GM18868 (cell line): Measurements from ENCODE around the gene GPR142.

Experiments
- ATAC-seq: cut with Tn5 transposase; IDR thresholded peaks from one replicate; pipeline ENCODE4 v1.9.1; 2021; ENCODE audit warnings: mild to moderate bottlenecking, moderate library complexity; ENCODE audit not compliant: unreplicated experiment

GPR142 gene, protein sequence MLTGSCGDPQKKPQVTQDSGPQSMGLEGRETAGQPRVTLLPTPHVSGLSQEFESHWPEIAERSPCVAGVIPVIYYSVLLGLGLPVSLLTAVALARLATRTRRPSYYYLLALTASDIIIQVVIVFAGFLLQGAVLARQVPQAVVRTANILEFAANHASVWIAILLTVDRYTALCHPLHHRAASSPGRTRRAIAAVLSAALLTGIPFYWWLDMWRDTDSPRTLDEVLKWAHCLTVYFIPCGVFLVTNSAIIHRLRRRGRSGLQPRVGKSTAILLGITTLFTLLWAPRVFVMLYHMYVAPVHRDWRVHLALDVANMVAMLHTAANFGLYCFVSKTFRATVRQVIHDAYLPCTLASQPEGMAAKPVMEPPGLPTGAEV

DNA sequence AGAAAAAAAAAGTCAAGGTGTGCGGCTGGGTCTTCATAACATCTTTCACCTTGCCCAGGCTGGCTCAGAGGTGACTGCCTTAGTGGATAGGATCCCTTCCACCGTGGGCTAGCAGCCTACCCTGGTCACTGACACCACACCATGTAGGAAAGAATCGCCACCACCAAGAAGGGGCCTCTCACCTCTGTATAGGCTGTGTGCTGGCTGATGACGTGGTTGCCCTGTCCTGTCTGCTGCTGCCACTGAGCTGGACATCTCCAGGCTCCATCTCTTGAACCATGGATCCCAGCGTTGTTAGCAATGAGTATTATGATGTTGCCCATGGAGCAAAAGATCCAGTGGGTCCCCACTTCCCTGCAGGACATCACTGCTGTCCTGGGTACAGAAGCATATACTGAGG is at the start of gene GPR142:
Gene GPR142, plus strand, starts transcription at position 301 of the 400 bp plus-strand sequence. CDS start 2,035 bp downstream, outside the sequence.
- no peak for ATAC-seq

DNA sequence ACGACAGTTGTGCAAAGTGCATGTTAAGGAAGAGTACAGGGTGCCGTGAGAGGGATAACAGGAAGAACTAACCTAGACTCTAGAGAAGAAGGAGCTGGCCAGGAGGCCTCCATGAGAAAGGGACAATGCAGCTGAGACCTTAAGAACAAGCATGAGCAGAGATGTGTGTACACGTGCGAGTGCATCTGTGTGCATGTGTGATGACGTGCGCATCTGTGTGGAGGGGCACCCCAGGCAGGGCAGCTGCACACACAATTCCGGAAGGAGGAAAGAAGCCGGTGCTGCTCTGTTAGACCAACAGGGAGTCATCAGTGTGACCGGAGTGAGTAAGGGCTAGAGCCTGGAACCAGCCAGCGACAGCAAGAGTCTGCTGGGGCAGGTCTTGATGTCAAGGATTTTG is 48.9 kb upstream of the GPR142 start:
- ATAC-seq = no peak

DNA sequence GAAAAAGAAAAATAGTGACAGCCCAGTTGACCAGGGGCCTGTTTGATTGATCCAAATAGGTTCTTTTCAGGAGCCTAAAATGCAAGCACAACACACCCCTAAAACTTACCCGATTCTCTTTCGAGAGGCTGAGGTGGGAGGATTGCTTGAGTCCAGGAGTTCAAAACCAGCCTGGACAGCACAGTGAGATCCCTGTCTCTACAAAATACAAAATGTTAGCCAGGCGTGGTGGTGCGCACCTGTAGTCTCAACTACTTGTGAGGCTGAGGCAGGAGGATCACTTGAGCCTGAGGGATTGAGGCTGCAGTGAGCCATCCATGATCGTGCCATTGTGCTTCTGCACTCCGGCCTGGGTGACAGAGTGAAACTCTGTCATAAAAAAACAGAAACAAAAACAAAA is 42.8 kb upstream of the GPR142 start:
- ATAC-seq = no peak

DNA sequence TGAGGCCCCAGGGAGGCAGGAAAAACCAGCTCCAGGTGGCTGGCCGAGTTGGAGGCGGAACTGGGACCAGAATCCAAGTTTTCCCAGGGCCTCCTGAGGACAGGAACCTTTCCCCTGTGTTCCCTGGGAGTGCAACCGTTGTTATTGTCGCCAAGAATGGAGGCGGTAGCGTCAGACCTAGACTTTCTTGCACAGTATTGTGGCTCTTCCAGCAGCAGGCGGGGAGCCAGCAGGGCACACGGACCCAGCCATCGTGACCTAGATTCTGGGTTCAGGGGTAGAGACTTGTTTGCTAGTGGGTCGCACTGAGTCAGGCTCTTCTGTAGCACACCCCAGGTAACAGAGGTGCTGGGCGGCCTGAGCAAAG is 41.9 kb upstream of the GPR142 start:
- no peak for ATAC-seq

DNA sequence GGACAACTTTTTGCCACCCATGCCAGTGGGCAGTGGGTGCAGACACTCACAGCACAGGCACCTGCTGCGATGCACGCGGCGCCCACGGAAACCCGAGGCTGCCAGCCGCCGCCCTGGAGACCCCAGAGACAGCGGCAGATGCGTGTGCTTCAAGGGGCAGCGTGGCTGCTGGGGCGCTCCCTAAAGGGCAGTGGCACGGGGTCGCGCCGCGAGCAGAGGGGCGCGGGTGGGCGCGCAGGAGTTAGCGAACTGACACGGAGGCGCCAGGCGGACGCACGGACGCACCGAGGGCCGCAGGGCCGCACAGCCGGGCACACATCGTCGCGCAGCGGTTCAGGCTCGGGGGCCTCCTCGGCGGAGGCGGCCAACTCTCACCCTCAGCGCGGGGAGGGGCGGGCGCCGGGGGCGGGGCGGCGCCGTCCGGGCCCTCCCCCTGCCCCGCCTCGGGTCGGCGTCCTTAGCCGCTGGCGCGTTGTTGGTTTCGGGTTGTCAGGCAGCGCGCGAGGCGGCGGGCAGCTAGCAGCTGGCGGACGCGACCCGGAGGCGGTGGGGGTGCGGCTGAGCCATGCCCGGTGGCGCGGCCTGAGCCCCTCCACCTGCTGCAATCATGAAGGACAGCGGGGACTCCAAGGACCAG is 41.4 kb upstream of the GPR142 start, which contains the start of gene KIF19:
Gene KIF19, plus strand, starts transcription at position 484 of the 637 bp plus-strand sequence. Its CDS starts 124 bp downstream, at position 608.
- no peak for ATAC-seq

DNA sequence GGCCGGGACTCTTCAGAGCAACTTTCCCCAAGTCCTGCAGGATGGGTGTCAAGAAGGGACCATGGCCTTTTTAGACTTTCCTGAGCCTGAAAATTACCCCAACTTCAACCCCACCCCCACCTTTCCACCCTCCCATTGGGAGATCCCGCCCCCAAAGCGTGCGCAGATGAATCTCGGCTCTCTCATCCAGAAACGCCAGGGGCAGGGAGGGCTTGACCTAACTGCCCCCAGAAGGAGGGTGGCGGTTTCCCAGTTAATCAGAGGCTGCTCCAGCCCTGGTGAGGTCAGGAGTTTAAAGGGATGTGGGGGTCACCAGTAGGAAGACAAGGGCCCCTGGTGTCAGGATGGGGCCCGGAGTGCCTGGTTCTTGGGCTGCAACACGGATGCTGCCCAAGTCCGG is 40.8 kb upstream of the GPR142 start:
- no peak for ATAC-seq

DNA sequence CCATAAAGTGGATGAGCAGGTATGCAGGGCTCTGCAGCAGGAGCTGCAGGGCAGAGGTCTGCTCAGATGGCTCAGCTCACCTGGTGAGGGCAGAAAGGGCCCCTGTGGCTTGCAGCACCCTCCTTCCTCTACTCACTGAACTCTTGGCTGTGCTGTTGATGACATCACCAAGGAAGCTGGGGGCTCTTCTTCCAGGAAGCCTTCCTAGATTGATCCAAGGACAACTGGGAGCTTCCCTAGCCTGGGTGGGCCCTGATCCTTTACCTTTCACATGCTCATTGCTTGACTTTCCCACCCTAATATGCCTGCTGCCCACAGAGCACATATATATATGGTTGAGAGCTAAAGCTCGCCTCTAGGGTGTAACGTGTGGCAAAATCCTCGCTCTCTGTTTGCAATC is 38.8 kb upstream of the GPR142 start:
- no peak for ATAC-seq

DNA sequence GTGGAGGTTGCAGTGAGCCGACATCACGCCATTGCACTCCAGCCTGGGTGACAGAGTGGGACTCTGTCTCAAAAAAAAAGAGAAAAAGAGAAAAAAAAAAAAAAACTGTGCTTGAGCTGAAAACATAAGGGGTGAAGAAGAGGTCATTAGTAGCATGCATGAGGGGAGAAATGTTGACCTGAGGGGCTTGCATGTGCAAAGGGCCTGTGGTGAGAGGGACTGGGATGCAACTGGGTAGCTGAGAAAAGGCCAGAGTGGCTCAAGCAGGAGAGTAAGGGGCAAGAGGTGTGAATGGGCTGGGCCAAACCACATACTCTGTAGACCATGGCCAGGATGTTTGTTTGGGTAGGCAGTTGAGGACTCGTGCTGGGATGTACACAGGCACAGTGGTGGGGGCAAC is 37.9 kb upstream of the GPR142 start:
- ATAC-seq = no peak

DNA sequence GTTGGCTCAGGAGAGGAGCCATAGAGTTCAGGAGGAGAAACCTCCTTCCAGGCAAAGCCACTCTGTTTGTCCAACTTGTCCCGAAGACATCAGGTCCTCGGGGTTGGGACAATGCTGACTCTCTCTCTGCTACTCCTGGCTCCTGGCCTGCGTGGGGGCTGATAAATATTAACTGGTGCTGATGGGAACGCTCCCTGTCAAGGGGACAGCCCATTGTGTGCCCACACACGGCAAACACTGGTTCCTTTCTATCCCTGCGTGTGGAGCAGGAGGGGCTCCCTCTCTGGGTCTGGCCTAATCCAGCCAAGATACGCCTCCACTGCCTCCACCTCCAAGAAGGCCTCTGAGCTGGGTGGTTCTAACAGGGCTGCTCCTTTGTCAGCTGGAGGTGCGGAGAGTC is 36.9 kb upstream of the GPR142 start:
- no peak for ATAC-seq

DNA sequence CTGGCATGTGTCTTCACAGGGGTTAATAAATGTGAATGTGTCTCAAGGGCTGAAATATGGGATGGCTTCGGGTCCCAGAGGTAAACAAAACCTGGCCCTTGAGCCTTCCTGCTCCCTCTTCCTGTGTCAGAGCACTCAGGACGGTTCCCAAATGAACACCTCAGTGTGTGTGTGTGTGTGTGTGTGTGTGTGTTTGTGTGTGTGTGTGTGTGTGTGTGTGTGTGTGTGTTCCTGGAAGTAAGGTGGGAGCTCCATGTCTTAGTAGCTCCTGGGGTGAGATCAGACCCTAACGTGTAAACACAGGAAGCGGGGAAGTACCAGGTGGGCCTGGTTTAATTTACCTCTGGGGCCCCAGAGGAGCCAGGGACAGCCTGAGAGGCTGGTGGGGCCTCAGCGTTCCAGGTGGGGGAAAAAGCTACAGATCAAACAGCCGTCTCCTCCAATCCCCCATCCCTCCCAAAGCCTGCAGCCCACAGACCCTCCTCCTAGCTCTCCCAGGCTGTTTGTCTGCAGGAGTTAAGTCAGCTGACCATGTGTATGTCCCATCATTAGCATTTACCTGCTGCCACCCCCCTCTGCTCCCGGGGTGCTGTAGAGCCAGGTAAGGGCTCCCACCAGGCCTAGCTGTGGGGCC is 35.2 kb upstream of the GPR142 start:
- no peak for ATAC-seq

DNA sequence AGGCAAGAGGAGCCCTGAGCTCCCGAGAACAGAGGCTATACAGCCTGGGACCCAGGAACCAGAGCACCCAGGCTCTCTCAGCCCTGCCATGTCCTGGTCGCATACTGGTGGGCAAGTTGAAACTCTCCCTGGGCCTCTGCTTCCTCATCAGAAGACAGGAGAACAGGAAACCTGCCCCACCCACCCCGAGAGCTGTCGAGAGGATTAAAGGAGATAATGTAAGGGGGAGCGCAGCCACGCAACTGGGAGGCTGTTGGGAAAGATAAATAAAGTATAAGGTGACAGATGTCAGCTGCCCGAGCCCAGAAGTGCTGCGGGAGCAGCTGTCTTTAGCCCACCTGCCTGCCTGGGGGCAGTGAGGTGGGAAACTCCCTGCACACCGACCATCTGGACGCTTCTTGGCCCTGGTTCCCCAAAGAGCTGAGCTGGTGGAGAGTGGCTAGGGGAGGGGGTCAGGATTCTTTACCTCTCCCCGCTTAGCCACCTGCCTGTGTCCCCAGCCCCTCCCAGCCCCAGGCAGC is 34.5 kb upstream of the GPR142 start:
- no peak for ATAC-seq

DNA sequence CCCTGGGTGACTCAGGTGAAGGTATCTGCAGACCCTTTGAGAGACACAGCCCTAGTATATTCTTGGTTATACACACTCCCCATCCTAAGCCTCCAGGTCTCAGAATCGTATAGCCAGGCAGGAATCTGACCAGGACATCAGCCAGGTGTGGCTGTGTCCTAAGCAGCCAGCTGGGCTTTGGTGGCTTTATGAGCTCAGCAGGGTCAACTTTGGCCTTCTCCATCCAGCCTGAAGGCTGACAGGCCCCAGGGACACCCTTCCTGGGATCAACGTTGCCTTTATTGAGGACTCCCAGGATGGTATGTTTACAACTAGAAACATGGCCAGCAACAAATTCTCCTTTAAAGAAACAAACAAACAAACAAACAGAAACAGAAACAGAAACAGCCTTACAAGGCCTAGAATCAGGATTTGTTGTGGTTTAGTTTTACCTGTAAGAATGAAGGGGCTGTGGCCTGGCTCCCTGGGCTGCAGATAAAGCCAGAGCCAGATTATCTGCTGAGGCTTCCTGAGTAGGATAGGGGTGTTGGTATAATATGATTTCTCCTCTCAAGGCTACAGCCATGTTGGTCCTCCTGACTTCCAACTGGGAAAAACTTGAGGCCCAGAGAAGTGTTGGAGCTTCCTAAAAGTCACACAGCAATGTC is 32.8 kb upstream of the GPR142 start:
- no peak for ATAC-seq

DNA sequence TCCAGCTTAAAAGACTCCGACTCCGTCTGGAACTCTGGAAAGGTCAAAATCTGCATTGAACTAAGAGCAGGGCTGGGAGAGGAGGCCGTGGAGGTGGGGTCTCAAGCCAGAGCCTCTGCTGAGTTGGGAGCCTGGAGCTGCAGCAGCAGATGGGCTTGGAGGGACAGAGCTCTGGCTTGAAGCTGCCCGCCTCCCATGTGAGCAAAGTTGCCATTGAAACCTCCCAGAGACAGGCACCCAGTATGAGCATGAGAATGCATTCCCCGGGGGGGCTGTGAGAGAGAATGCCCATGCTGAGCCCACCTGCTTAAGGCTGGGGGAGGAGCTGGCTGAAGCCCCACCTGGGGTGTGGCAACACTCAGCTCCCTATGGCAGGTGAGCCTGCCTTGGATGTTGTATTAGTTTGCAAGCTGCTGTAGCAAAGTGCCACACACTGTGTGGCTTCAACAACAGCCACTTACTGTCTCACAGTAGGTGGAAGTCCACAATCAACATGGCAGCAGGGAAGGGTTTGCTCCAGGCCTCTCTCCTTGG is 31.7 kb upstream of the GPR142 start:
- ATAC-seq = no peak

DNA sequence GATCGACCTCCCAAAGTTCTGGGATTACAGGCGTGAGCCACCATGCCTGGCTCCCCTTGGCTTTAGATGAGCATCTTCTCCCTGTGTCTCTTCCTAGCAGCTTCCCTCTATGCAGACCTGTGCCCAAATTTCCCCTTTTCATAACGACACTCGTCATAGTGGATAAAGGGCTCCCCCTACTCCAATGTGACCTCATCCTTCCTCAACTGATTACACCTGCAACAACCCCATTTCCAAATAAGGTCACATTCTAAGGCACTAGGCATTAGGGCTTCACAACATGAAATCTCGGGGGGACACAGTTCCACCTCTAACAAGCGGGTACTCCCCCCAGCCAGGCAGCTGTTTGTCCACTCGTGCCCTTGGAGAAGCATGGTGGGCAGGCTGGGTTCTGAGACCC is 31.0 kb upstream of the GPR142 start:
- ATAC-seq = no peak

DNA sequence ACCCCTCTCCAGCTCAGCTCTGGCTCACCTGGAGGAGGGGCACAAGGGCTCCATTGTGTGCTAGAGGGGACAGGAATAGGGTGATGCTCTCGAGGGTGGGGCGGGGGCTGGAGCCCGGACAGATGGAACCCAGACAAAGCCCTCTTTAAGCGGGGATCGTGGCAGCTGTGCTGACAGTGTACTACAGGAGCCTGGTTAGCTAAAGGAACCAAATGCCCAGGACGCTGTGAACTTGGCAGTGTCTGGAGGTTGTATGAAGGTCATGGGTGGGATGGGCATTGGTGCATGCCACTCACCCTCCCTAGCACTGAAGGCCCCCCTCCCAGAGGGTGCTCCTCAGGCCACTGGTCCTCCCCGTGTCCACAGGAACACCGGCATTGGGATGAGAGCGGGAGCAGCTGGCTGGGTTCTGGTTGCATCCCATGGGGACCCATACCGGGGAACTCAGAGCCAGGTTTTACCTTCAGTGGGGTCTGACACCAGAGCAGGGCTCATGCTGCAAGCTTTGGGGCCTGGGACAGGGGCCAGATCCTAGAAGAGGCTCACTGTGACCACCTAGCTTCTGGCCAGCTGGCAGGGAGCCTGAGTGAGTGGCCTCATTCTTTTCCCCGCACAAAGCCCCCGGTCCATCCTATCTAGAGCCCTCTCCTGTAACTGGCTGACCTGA is 29.3 kb upstream of the GPR142 start:
- no peak for ATAC-seq

DNA sequence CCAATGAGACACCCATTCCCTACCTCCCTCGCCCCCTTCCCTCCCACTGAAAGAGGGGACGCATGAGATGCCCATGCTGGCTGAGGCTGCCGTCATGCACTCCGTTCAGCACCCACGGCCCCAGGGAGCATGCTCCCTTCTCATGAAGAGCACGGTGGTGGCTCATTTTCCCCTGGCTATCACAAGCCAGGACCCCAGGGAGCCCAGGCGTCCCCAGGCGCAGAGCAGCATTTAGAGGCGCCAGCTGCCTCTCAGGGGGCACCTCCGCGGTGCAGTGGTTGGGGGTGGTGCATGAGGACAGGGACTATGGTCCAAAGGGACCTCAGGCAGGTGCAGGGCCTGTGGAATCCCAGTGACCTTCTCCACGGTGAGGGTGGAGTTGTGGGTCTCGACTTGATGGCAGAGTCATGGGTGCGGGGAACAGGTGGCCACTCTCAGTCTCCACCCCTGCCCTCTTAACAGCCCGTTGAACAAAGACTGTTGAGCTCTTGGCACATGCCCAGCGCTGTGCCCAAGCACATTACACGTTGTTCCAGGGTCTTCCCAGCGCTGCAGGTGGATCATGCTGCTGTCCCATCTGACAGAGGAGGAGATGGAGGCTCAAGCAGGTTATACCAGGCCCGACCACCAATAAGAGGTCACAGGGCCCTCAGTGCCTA is 27.6 kb upstream of the GPR142 start:
- no peak for ATAC-seq

DNA sequence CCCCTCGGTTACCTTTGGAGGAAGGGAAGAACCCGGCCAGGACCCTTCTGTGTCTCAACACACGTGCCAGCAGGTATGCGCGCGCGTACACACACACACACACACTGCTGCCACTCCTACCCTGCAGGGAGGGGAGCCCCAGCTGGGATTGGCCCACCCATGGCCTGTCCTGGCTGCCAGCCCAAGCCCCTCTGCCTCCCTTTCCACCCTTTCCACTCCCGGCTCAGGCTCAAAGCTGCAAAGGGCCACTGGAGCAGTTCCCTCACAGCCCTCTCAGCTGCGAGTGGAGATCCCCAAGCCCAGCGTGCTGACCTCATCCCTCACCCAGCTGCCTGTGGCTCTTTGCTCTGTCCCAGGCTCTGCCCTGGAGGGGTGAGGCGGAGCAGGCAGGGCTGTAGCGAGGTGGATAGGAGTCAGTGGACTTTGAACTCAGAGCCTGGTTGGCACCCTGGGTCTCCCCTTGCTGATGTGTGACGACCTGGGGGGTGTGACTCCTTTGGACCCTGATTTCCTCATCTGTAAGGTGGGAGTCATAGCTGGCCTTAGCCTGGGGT is 26.8 kb upstream of the GPR142 start:
- ATAC-seq = no peak

DNA sequence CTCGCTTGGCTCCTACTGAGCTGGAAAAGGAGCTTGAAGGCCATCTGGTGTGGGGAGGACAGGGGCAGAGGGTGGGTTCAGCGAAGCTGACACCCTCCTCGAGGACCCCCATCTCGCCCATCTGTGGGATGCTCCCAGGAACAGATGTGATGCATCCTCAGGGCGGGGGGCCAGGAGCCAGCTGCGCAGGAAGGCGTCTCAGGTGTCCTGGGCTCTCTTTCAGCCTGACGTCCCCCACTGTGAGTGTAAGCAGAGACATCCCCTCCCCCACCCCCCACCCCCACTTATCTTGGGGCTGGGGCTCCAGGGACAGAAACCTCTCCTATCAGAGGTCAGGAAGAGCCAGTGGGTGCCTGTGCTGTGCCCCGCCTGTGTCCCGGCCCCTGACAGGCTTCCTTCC is 25.1 kb upstream of the GPR142 start:
- no peak for ATAC-seq

DNA sequence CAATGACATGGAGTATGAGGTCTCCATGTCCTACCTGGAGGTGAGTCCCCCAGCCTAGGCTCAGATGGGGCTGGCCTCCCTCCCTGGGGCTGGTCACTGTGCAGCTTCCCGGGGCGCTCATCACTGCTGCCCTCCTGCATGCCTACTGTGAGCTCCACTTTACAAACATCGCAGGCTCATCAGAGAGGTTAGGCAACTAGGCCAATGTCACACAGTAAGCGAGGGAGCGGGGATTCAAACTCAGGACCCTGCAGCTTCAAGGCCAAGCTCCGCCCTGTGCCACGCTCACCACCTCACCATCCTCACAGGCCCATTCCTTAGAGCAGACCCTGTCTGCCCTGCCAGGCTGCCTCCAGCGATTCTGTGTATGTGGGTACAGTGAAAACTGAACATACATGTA is 24.2 kb upstream of the GPR142 start:
- no peak for ATAC-seq
